NOMO-1 (cell line): ENCODE results near the gene CTAGE1.

Experiments used
- DNase-seq, 2 experiments: peaks; one replicate each; lab custom pipeline; 2025; ENCODE audit not compliant: unreplicated experiment in 2 of 2; lab: John Stamatoyannopoulos, UW

The CTAGE1 gene

GRCh38 chr18:22436136-22436535, 18.4 kb upstream of the CTAGE1 start:
- no peak for DNase-seq

GRCh38 chr18:22434973-22435608, 17.4 kb upstream of the CTAGE1 start:
- DNase-seq: no peak

DNA sequence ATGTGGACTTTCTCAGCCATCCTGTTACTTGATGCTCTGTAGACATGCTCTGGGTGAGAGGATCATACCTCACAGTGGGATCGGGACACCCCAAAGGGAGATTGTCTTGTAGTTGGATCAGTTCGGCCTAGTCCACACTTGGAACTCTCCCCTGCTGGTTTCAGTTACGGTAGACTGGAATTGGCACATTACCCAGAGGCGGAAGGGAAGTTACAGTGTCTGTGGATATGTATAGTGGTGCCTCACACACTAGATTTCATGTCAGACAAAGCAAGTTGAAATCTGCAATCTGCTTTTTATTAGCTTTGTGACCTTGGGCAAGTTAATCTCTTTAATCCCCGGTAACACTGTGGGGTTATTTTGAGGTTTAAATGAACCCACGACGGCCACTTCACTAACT, 16.2 kb upstream of the CTAGE1 start:
- no peak for DNase-seq

DNA sequence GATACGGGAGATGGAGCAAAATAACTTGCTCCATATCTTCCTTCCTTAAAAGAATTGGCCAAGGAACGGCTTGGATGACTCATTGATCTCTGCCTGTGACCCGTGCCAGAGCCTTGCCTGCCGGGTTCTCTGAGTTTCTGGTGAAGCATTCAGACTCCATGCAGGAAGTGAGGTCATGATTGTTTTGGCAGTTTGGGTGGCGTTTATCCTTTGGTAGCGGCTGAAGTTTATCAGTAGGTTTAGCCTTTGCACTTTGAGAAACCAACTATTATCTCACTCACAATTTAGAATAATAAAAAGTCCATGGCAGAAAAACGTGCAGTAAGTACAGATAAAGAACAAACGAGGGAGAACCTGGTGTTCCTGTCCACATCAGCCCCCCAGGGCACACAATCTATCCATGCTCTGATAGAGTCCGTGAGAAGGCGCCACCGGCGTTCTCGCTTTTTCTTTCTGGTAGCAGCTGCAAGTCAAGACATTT, 15.0 kb upstream of the CTAGE1 start:
- no peak for DNase-seq

- no peak for DNase-seq
Observed at GRCh38 chr18:22429564-22429963, 11.8 kb upstream of the CTAGE1 start.

- DNase-seq: no peak
Observed at GRCh38 chr18:22428672-22429071, 11.0 kb upstream of the CTAGE1 start.

GRCh38 chr18:22427822-22428549, 10.3 kb upstream of the CTAGE1 start:
- no peak for DNase-seq

DNA sequence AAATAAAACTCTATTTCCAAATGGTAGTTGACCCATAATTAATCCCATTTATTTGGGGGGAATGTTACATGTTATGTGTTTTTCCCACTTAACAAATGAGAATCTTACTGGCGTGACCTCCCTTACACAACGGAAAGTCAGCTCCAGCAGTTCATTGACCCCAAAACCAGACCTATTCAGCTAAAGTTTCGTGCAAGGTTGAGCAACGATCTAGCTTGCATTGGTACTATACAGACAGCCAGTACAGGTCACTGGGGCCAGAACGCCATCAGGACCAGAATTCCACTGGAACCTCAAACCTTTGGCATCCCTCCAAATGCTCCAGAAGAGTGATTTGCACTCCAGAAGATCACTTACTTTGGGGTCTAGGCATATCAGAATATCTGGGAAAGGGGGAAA, 6.8 kb upstream of the CTAGE1 start:
- DNase-seq: no peak

DNA sequence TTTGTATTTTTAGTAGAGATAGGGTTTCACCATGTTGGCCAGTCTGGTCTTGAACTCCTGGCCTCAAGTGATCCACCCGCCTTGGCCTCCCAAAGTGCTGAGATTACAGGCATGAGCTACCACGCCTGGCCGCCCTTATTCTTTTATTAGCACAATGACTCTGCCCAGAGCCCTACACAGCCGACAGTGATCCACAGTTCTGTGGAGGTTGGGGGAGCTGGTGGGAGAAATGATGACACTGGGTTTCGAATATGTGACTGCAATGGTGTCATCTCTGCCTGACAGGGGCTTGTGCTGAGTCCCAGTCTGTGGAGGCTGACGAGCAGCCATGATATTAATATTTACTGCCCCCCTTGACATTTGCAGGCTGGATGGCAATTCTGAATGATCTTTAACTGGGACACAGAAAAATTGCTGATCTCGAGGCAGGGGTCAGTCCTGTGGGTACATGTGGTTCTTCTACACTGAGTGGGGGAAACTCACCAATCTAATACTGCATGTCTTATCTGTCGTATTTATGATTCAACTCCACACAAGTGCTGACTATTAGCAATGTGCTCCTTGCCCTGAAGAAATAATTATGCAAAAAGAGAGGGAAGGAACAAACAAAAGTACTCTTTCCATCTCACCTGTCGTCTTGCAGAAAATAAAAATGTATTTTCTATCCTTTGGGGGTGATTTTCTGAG, 6.3 kb upstream of the CTAGE1 start:
- DNase-seq: no peak

DNA sequence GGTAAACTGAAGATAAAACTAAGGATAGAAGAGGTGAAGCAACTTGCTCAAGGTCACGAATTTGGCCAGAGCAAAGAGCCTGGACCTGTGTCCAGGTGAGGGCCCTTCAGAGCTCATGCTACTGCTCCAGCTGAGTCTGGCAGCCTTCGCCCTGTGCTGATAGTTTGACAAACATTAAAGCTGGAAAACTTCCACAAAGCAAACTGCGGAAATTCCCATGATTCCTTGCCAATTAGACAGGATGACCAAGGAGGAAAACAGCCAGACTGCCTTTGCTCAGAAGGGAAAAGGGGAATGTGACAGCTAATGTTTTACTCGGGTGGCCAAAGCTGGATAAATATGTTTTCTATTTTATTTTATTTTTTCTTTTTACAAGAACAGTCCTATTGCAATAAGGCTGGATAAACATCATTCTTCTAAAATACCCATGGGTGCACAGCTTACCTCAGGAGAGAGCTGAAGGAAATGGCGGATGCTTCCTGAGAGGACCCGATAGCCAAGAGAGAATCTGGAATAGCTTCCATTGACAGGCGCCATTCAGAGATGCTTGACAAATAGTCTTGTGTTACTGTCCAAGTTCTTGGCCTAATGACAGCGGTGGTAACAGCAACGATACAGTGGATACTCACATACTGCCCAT, 5.3 kb upstream of the CTAGE1 start:
- DNase-seq: no peak

- no peak for DNase-seq
Observed at GRCh38 chr18:22420652-22421051, 2.9 kb upstream of the CTAGE1 start.

GRCh38 chr18:22412176-22412911, 5.4 kb downstream of the CTAGE1 start:
- DNase-seq: no peak

DNA sequence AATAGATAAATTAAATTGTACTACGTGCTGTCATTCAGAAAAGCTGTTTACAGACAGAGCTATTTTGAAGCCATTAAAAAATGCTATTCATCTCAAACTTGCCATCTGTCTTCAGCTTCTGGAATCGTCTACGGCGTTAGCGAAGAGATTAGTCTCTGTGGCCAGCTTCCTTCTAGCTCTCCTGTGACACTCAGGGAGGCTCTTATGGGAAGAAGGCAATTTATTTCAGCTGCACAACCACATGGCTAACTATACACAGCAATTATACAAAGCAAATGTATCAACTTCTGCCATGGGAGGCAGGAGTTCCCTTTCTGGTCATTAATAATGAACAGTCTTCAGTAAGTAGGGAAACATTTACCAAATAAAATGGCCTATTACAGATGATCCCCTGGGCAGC, 6.3 kb downstream of the CTAGE1 start:
- DNase-seq: no peak

GRCh38 chr18:22410126-22410525, 7.6 kb downstream of the CTAGE1 start:
- no peak for DNase-seq

DNA sequence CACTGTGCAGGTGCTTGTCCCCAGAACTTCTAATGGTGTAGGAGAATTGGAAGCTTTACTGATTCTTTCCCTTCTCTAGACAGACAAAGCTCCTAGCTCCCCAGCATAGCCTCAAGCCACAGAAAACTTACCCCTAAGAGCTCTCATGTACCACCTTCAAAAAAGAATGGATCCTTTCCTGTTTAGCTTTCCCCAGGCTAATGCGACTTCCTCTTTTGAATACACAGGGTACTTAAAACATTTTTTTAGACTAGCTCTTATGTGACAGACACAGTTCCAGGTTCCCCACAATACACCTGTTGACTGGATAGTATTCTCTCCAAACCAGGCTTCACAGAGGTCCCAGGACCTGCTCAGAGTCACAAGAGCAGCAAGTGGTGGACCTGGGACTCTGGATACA, 8.3 kb downstream of the CTAGE1 start:
- peak in 1 of 2 experiments; percentile 30 for DNase-seq

DNA sequence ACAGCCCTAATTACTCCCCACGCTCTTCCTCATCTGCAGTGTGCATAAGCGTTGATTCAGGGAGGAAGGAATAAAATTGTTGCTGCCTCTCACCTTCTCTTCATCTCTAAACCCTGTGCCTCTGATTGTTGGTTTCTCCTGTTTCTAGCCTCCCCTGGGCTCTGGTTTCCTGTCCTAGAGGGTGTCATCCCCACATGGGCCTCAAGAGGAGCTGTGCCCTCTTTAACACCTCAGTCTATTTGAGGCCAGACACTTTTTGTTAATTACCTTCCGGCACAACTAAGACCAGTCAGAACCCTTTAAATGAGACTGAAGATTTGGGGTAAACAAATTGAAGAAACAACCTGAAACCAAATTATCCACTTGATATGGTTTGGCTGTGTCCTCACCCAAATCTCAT, 9.7 kb downstream of the CTAGE1 start:
- DNase-seq: no peak

- no peak for DNase-seq
Observed at GRCh38 chr18:22405142-22405541, 12.6 kb downstream of the CTAGE1 start.

DNA sequence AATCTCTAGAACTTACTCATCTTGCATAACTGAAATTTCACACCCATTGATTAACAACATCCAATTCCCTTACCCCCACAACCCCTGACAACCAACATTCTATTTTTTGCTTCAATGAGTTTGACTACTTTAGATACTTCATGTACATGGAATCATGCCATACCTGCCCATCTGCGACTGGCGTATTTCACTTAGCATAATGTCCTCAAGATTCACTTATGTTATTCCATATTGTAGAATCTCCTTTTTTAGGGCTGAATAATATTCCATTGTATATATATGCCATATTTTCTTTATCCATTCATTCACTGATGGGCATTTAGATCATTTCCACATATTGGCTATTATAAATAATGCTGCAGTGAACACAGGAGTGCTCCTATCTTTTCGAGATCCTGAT, 13.8 kb downstream of the CTAGE1 start:
- no peak for DNase-seq

- no peak for DNase-seq
Observed at GRCh38 chr18:22399949-22400348, 17.8 kb downstream of the CTAGE1 start.

DNA sequence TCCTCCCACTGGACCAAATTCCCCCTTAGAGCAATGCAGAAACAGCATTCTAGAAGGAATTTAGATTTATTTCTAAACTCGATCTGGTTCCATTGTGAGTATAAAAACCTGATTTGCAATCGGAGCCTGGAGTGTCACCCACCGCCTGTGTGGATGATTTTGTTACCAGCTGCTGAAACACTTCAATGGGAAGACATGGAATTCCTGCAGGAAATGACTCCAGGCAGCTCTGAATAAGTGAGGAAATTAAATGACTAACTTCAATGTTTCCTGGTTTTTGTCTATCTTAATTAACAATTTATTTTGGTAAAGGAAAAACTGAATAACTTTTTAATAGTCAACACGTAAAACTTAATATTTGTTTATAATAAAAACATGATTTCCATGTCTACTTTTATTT, 19.3 kb downstream of the CTAGE1 start:
- DNase-seq: no peak

GRCh38 chr18:22394428-22394827, 23.3 kb downstream of the CTAGE1 start:
- no peak for DNase-seq
